GM19035 (cell line): ENCODE data around the gene DMRTA2.

Source experiments
- ATAC-seq: cut with Tn5 transposase; IDR thresholded peaks from one replicate; pipeline ENCODE4 v1.9.1; 2021; ENCODE audit not compliant: unreplicated experiment

DMRTA2 gene

GRCh38 chr1:50422946-50423669 is at the start of gene DMRTA2:
TSS of gene DMRTA2 (minus strand) at chr1:50423443. CDS start at chr1:50421536, 1,907 bp downstream.
- no peak for ATAC-seq

GRCh38 chr1:50471967-50472366 is 48.7 kb upstream of the DMRTA2 start:
- ATAC-seq: no peak

- no peak for ATAC-seq
Measured at GRCh38 chr1:50462964-50463363, 39.7 kb upstream of the DMRTA2 start.

- ATAC-seq: no peak
Measured at GRCh38 chr1:50458507-50458906, 35.3 kb upstream of the DMRTA2 start.

GRCh38 chr1:50454911-50455310 is 31.7 kb upstream of the DMRTA2 start:
- no peak for ATAC-seq

- ATAC-seq: no peak
Measured at GRCh38 chr1:50453266-50453665, 30.0 kb upstream of the DMRTA2 start.

- no peak for ATAC-seq
Measured at GRCh38 chr1:50452700-50453099, 29.5 kb upstream of the DMRTA2 start.

- ATAC-seq: no peak
Measured at GRCh38 chr1:50450861-50451653, 27.8 kb upstream of the DMRTA2 start.

GRCh38 chr1:50447961-50448360 is 24.7 kb upstream of the DMRTA2 start:
- ATAC-seq: no peak

GRCh38 chr1:50441183-50441582 is 17.9 kb upstream of the DMRTA2 start:
- no peak for ATAC-seq

- ATAC-seq: no peak
Measured at GRCh38 chr1:50438945-50439344, 15.7 kb upstream of the DMRTA2 start.

- no peak for ATAC-seq
Measured at GRCh38 chr1:50436489-50436888, 13.2 kb upstream of the DMRTA2 start.

GRCh38 chr1:50430010-50430405 is 6.8 kb upstream of the DMRTA2 start:
- ATAC-seq: no peak

GRCh38 chr1:50427818-50428779 is 4.9 kb upstream of the DMRTA2 start:
- ATAC-seq: no peak

- no peak for ATAC-seq
Measured at GRCh38 chr1:50427086-50427817, 4.0 kb upstream of the DMRTA2 start.

GRCh38 chr1:50426702-50427085 is 3.5 kb upstream of the DMRTA2 start:
- ATAC-seq: no peak

GRCh38 chr1:50426108-50426700 is 3.0 kb upstream of the DMRTA2 start:
- ATAC-seq: no peak

GRCh38 chr1:50425376-50426107 is 2.3 kb upstream of the DMRTA2 start:
- no peak for ATAC-seq

GRCh38 chr1:50424884-50425375 is 1.7 kb upstream of the DMRTA2 start:
- no peak for ATAC-seq
